Panc1 (cell line): ENCODE data around the gene CHRDL2. TPM values are rescaled to one million over a fixed set of nuclear protein-coding genes. Genes with fewer than 3 reads are reported as not detected.

Source experiments
- ATAC-seq: fragments of 200-7000 bp; cut with Tn5 transposase; 2 replicates; pipeline ENCODE4 v1.9.1; 2020; ENCODE audit warnings: mild to moderate bottlenecking, moderate library complexity
- BruUV-seq: library from RNA; stranded (reverse); fragments of 400-500 nt; replicated peaks from 2 replicates; lab custom pipeline; 2021; lab: Mats Ljungman, UMichigan
- CTCF ChIA-PET: fragments of 300-600 bp; sonication (Branson Sonifier 250); formaldehyde crosslinking; loops from one replicate; lab custom pipeline; 2022; ENCODE audit warnings: antibody characterized with exemption; lab: Charles Lee
- POLR2A ChIA-PET: fragments of 300-600 bp; sonication (Branson Sonifier 250); formaldehyde crosslinking; loops from one replicate; lab custom pipeline; 2022; ENCODE audit warnings: antibody characterized with exemption; lab: Charles Lee
- DNase-seq: peaks from one replicate; pipeline ENCODE4 v3.0.0-alpha.2; 2010; ENCODE audit warnings: low read depth, low spot score
- H3K27ac ChIP-seq: 2 replicates; pipeline ENCODE4 v1.5.1; 2011; ENCODE audit warnings: mild to moderate bottlenecking, low read length, inconsistent platforms
- H3K27me3 ChIP-seq: fragments of 200-500 bp; sonication (Bioruptor generic); 2 replicates; pipeline ENCODE4 v1.6.0; 2014; ENCODE audit warnings: low read length, inconsistent platforms; ENCODE audit not compliant: control insufficient read depth, insufficient read depth
- H3K36me3 ChIP-seq: fragments of 200-500 bp; sonication (Bioruptor generic); 2 replicates; pipeline ENCODE4 v1.5.1; 2014; ENCODE audit warnings: inconsistent platforms, mild to moderate bottlenecking, low read length, moderate library complexity; ENCODE audit not compliant: control insufficient read depth, insufficient read depth
- H3K4me1 ChIP-seq: 2 replicates; pipeline ENCODE4 v1.5.1; 2011; ENCODE audit warnings: inconsistent platforms, mild to moderate bottlenecking, low read length, moderate library complexity; ENCODE audit not compliant: control insufficient read depth, insufficient read depth
- H3K4me3 ChIP-seq, 2 experiments: 2 replicates each; pipeline ENCODE4 v1.5.1; 2011 to 2012; ENCODE audit warnings: low read depth in 2 of 2, low read length in 2 of 2, mild to moderate bottlenecking in 2 of 2, inconsistent platforms in 1 of 2, moderate library complexity in 1 of 2
- H3K9me3 ChIP-seq: fragments of 200-500 bp; sonication (Bioruptor generic); 2 replicates; pipeline ENCODE4 v1.5.1; 2014; ENCODE audit warnings: low read depth, mild to moderate bottlenecking, inconsistent platforms, low read length, moderate library complexity; ENCODE audit not compliant: control insufficient read depth, insufficient read depth
- CTCF ChIP-seq: fragments of 450-650 bp; IDR thresholded peaks from 2 replicates; pipeline ENCODE4 v1.5.1; 2017; ENCODE audit warnings: mild to moderate bottlenecking
- POLR2AphosphoS5 ChIP-seq: IDR thresholded peaks from 2 replicates; pipeline ENCODE4 v1.6.1; 2012; ENCODE audit warnings: mild to moderate bottlenecking, low read depth, low read length, moderate library complexity
- SIN3A ChIP-seq: IDR thresholded peaks from 2 replicates; pipeline ENCODE4 v1.6.1; 2012; ENCODE audit warnings: low read depth, mild to moderate bottlenecking, low read length, moderate library complexity, borderline replicate concordance; ENCODE audit not compliant: insufficient read depth
- TCF7L2 ChIP-seq: IDR thresholded peaks from 2 replicates; pipeline ENCODE4 v1.6.1; 2011; ENCODE audit warnings: mild to moderate bottlenecking, low read depth, low read length, inconsistent platforms
- in situ Hi-C: cut with HindIII; loops from 2 replicates; pipeline ENCODE4 v1.10.0; 2016; ENCODE audit warnings: low sequenced_read_pairs, low pct_unique_long_range_greater_than_20kb
- intact Hi-C: fragments of 100-400 bp; cut with micrococcal nuclease; formaldehyde crosslinking; loops from one replicate; pipeline ENCODE4 v1.10.0; 2022; ENCODE audit not compliant: unreplicated experiment
- total RNA-seq: library from RNA; stranded (reverse); gene quantifications from one replicate; pipeline ENCODE4 v1.2.1, GENCODE V29; 2021; ENCODE audit not compliant: unreplicated experiment
- TF ChIP-seq, protein P1 (sequence below), 2 experiments: IDR thresholded peaks; 2 replicates each; pipeline ENCODE4 v1.6.1; 2011 to 2012; ENCODE audit warnings: low read depth in 2 of 2, control low read depth in 1 of 2, low read length in 1 of 2, mild to moderate bottlenecking in 1 of 2, moderate library complexity in 1 of 2; ENCODE audit not compliant: insufficient read depth in 1 of 2

Gene CHRDL2
- total RNA-seq, 1 experiment from 2014 or later = 0.15 TPM

DNA sequence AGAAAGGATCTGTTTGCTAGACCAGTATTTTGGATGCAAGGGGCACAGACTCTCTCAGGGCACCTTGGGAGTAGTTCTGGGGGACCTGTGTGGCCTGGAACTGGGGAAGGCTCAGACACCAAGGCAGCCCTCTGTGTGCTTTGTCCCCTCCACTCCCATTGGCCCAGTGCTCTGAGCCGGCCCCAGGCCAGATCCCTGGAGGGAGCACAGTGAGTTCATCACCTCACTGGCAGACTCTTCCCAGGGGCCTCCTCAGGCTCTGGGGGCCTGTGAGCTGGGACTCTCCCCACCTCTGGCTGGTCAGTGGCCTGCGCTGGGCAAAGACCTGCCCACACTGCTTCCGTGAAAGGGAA is 51.7 kb downstream of the CHRDL2 start:
- BruUV-seq = no TSS peak
- H3K27ac ChIP-seq = no peak overlapping the region
- POLR2A ChIA-PET = no interaction called here
- CTCF ChIA-PET = no interaction called here
- ATAC-seq (no peak), DNase-seq (no peak)
- no peaks in the 10 kb centered on the region; the same call in 1 of the 2 replicates for H3K27me3 ChIP-seq
- no peak for TF ChIP-seq TCF7L2
- TF ChIP-seq, protein P1, sequence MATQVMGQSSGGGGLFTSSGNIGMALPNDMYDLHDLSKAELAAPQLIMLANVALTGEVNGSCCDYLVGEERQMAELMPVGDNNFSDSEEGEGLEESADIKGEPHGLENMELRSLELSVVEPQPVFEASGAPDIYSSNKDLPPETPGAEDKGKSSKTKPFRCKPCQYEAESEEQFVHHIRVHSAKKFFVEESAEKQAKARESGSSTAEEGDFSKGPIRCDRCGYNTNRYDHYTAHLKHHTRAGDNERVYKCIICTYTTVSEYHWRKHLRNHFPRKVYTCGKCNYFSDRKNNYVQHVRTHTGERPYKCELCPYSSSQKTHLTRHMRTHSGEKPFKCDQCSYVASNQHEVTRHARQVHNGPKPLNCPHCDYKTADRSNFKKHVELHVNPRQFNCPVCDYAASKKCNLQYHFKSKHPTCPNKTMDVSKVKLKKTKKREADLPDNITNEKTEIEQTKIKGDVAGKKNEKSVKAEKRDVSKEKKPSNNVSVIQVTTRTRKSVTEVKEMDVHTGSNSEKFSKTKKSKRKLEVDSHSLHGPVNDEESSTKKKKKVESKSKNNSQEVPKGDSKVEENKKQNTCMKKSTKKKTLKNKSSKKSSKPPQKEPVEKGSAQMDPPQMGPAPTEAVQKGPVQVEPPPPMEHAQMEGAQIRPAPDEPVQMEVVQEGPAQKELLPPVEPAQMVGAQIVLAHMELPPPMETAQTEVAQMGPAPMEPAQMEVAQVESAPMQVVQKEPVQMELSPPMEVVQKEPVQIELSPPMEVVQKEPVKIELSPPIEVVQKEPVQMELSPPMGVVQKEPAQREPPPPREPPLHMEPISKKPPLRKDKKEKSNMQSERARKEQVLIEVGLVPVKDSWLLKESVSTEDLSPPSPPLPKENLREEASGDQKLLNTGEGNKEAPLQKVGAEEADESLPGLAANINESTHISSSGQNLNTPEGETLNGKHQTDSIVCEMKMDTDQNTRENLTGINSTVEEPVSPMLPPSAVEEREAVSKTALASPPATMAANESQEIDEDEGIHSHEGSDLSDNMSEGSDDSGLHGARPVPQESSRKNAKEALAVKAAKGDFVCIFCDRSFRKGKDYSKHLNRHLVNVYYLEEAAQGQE (IDR thresholded peaks at IDR 0.05; ENCODE audit: insufficient read depth in 1 of 2, low read depth in 2 of 2, low read length in 1 of 2) = no peak
- no peak for TF ChIP-seq CTCF
- no peak for TF ChIP-seq POLR2AphosphoS5
- no peak for TF ChIP-seq SIN3A
- no peak overlapping the region for H3K4me3 ChIP-seq
- H3K9me3 ChIP-seq = no peaks in the 10 kb centered on the region
- H3K4me1 ChIP-seq = no peaks in the 10 kb centered on the region
- in situ Hi-C loops = no loop called here
- H3K36me3 ChIP-seq = no peaks in the 10 kb centered on the region
- intact Hi-C loops = no loop called here

DNA sequence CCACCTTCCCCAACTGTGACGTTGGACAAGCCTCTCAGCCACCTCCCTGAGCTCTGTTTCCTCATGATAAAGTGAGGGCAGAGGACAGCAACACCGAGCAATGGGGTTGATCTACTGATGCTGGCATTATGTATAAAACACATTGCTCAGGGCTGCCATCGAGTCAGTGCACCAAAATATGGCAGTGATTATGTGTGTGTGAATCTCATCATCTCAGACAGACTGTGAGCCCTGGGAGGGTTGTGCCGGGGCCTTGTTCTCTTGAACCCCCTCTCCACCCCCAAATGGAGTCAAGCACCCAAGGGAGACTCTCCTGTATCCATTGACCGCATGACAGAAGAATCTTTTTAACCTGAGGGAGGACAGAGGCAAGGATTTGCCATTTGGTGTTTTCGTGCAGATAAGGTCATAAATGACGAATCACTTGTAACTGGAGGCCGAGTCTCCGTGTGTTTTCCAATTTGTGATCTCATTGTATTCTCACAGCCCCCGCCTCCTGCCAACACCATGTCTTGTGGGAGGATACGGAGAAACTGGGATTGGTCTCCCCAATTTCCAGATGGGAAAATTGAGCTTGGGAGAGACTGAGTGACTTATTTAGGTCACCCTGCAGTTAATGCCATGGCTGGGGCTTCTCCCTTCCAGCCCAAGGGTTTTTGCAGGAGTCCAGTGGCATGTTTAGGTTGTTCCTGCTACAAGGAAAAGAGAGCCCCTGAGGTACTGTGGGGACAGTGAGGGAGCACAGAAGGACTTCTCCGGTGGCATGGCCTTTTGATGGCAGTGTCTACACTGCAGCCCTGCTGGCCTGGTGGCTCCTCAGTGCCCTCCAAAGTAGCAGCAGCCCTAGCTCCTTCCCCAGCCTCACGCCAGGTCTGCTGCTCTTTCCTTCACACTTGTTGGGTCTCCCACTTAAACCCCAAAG is 52.4 kb downstream of the CHRDL2 start:
- ChIA-PET CTCF (interaction anchor here (0.9 kb wide), 1 partner anchor 24 kb away, joined by 3 read pairs; no protein-coding TSS in a partner anchor), POLR2A (no interaction called here)
- in situ Hi-C loops (no loop called here), intact Hi-C loops (no loop called here)
- H3K4me3 ChIP-seq = no peak overlapping the region
- H3K27me3 ChIP-seq = no peaks in the 10 kb centered on the region
- no peak overlapping the region for H3K27ac ChIP-seq
- TF ChIP-seq POLR2AphosphoS5 (no peak), CTCF (no peak), TCF7L2 (no peak), SIN3A (no peak)
- TF ChIP-seq, protein P1 (IDR thresholded peaks at IDR 0.05; ENCODE audit: insufficient read depth in 1 of 2, low read depth in 2 of 2, low read length in 1 of 2) = no peak
- H3K36me3 ChIP-seq = no peaks in the 10 kb centered on the region
- no TSS peak for BruUV-seq
- no peaks in the 10 kb centered on the region for H3K4me1 ChIP-seq
- ATAC-seq = no peak
- DNase-seq = no peak
- no peaks in the 10 kb centered on the region for H3K9me3 ChIP-seq
